CD4-positive, CD25-positive, alpha-beta regulatory T cell (primary cell): ENCODE results near the gene TENM4. TPM values are rescaled to one million over a fixed set of nuclear protein-coding genes. Genes with fewer than 3 reads are reported as not detected.
"Not testable (repeated sequence)": the region's sequence is repeated elsewhere in the genome, so short reads cannot be mapped to it uniquely, and the experiment has no call there.

Source experiments
- ATAC-seq, 2 donors: fragments of 150-1000 bp; cut with Tn5 transposase; one replicate each; pipeline ENCODE4 v1.10.0; 2021; ENCODE audit warnings: low read depth in 2 of 2, moderate number of reproducible peaks in 2 of 2, moderate library complexity in 1 of 2
- DNase-seq, 3 donors: peaks; one replicate each; pipeline versions ENCODE4 v3.0.0 to v3.0.0-alpha.2; 2012 to 2022; ENCODE audit warnings: mixed read lengths in 1 of 3
- H3K27ac ChIP-seq: one replicate; pipeline ENCODE4 v1.7.0; 2013; ENCODE audit warnings: mild to moderate bottlenecking, low read length; ENCODE audit not compliant: insufficient read depth, poor library complexity, severe bottlenecking
- H3K27me3 ChIP-seq: one replicate; pipeline ENCODE4 v1.7.0; 2013; ENCODE audit warnings: low read length; ENCODE audit not compliant: control insufficient read depth, insufficient read depth
- H3K36me3 ChIP-seq: one replicate; pipeline ENCODE4 v1.7.0; 2013; ENCODE audit warnings: mild to moderate bottlenecking, low read length, moderate library complexity; ENCODE audit not compliant: control insufficient read depth, insufficient read depth
- H3K4me1 ChIP-seq: 2 replicates; pipeline ENCODE4 v1.7.0; 2013; ENCODE audit warnings: mild to moderate bottlenecking, low read length; ENCODE audit not compliant: insufficient read depth, control insufficient read depth, poor library complexity, severe bottlenecking
- H3K4me3 ChIP-seq: one replicate; pipeline ENCODE4 v1.7.0; 2013; ENCODE audit warnings: low read depth, mild to moderate bottlenecking, low read length, moderate library complexity
- H3K9me3 ChIP-seq, 2 experiments: 1 replicate in 1 of 2; 2 replicates in 1 of 2; pipeline ENCODE4 v1.7.0; 2013; ENCODE audit warnings: low read length in 2 of 2, mild to moderate bottlenecking in 1 of 2, moderate library complexity in 1 of 2; ENCODE audit not compliant: control insufficient read depth in 2 of 2
- H3K27ac Mint-ChIP-seq, 3 donors: one replicate each; pipeline ENCODE4 v1.8.0; 2020 to 2022; ENCODE audit warnings: mild to moderate bottlenecking in 3 of 3, mixed read lengths in 3 of 3, moderate library complexity in 2 of 3
- H3K27me3 Mint-ChIP-seq: one replicate; pipeline ENCODE4 v1.8.0; 2022; ENCODE audit warnings: mild to moderate bottlenecking, mixed read lengths
- H3K36me3 Mint-ChIP-seq: one replicate; pipeline ENCODE4 v1.8.0; 2020; ENCODE audit warnings: mixed read lengths
- H3K4me1 Mint-ChIP-seq, 4 donors: one replicate each; pipeline ENCODE4 v1.8.0; 2020 to 2022; ENCODE audit warnings: mixed read lengths in 4 of 4, mild to moderate bottlenecking in 1 of 4
- H3K4me3 Mint-ChIP-seq, 4 donors: one replicate each; pipeline ENCODE4 v1.8.0; 2020 to 2022; ENCODE audit warnings: mild to moderate bottlenecking in 4 of 4, mixed read lengths in 4 of 4, moderate library complexity in 3 of 4
- H3K9me3 Mint-ChIP-seq, 7 donors: one replicate each; pipeline ENCODE4 v1.8.0; 2020 to 2022; ENCODE audit warnings: mixed read lengths in 7 of 7, mild to moderate bottlenecking in 3 of 7, moderate library complexity in 2 of 7
- polyA plus RNA-seq, 4 donors: library from polyadenylated mRNA; unstranded; fragments of 300-500 nt; fragmentation: Illumina TruSeq; gene quantifications; one replicate each; pipeline ENCODE4 v1.2.3, GENCODE V29; 2021
- total RNA-seq: library from RNA; stranded (reverse); gene quantifications from one replicate; pipeline ENCODE4 v1.2.3, GENCODE V29; 2022

TENM4 gene
- total and polyA plus RNA-seq, 5 donors from 2014 or later = 0.02 TPM; not detected in 4

DNA sequence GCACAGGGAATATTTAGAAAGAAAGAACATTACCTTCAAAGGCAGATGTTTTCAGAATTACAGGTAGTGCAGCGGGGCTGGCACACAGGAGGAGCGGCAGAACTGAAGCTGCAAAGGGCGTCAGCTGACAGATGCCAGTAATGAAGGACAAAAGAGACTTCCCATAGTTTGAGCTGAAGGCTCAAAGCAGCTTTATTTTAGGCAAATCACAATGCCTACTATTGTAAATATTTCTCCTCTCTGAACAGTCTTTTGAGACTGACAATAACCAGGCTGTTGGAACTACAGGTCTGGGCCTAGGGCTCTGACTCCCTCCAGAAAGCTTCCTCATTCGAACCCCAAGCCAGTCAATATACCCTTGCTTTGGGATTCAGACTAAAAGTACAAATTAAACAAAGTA is 609.3 kb downstream of the TENM4 start:
- Histone ChIP-seq H3K4me3 (no peak overlapping the region), H3K27me3 (no peaks in the 10 kb centered on the region), H3K27ac (no peak overlapping the region), H3K4me1 (no peaks in the 10 kb centered on the region), H3K9me3 (no peaks in the 10 kb centered on the region), H3K36me3 (no peaks in the 10 kb centered on the region)
- H3K27me3 Mint-ChIP-seq = peaks cover 3% of the 10 kb centered on the region
- no peak overlapping the region for H3K4me3 Mint-ChIP-seq
- no peak overlapping the region for H3K27ac Mint-ChIP-seq
- no peak for ATAC-seq
- H3K36me3 Mint-ChIP-seq = no peaks in the 10 kb centered on the region
- peaks cover 0 to 3% (median 0%) of the 10 kb centered on the region in 7 donors for H3K9me3 Mint-ChIP-seq
- DNase-seq = no peak
- no peaks in the 10 kb centered on the region for H3K4me1 Mint-ChIP-seq

DNA sequence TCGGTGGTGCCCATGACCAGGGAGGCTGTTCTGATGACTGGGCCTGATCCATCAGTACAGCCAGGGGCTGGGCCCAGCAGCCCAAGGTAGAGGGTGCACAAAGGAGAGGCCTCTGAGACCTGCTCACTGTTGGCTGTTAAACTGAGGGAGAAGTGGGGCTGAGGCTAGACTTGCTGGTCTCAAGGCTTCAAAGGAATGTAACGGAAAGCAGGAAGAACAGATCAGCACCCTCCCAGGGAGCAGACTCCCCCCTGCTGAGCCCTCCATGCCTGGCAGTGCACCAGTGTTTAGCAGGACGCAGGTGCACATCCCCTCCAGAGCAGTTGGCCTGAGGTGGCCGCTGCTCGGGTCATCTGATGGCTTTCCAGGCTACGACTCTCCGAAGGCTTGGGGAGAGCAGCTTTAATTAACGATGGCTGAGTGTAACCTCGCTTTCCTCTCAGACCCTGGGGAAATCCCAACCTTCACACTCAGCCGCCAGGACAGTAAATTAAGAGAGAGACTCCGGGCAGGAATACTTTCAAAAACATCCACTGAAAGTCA is 610.5 kb downstream of the TENM4 start:
- Histone ChIP-seq H3K4me3 (no peak overlapping the region), H3K27ac (no peak overlapping the region), H3K4me1 (no peaks in the 10 kb centered on the region), H3K9me3 (no peaks in the 10 kb centered on the region), H3K36me3 (no peaks in the 10 kb centered on the region), H3K27me3 (no peaks in the 10 kb centered on the region)
- ATAC-seq (no peak), DNase-seq (no peak)
- Mint-ChIP-seq H3K27me3 (no peaks in the 10 kb centered on the region), H3K4me1 (no peaks in the 10 kb centered on the region), H3K4me3 (no peak overlapping the region), H3K9me3 (peaks cover 0 to 1% (median 0%) of the 10 kb centered on the region in 7 donors), H3K36me3 (no peaks in the 10 kb centered on the region), H3K27ac (no peak overlapping the region)

GRCh38 chr11:78829146-78829545 is 611.7 kb downstream of the TENM4 start:
- no peaks in the 10 kb centered on the region for H3K4me1 Mint-ChIP-seq

GRCh38 chr11:78828676-78829075 is 612.2 kb downstream of the TENM4 start:
- Histone ChIP-seq H3K4me1 (no peaks in the 10 kb centered on the region), H3K27ac (no peak overlapping the region), H3K4me3 (no peak overlapping the region), H3K9me3 (no peaks in the 10 kb centered on the region), H3K36me3 (no peaks in the 10 kb centered on the region), H3K27me3 (no peaks in the 10 kb centered on the region)
- Mint-ChIP-seq H3K4me1 (no peaks in the 10 kb centered on the region), H3K27me3 (no peaks in the 10 kb centered on the region), H3K27ac (no peak overlapping the region), H3K4me3 (no peak overlapping the region), H3K9me3 (peaks cover 0 to 2% (median 0%) of the 10 kb centered on the region in 7 donors), H3K36me3 (no peaks in the 10 kb centered on the region)
- DNase-seq = no peak
- ATAC-seq = no peak

More at GRCh38 chr11:78829146-78829545, 611.7 kb downstream of the TENM4 start:
- no peaks in the 10 kb centered on the region for H3K27me3 Mint-ChIP-seq
- no peaks in the 10 kb centered on the region for H3K4me1 ChIP-seq
- no peak for ATAC-seq
- peak overlapping the region in 1 of 4 donors; percentile 23 for H3K4me3 Mint-ChIP-seq
- H3K4me3 ChIP-seq = no peak overlapping the region
- no peaks in the 10 kb centered on the region for H3K9me3 ChIP-seq
- H3K27ac ChIP-seq = no peak overlapping the region
- no peak for DNase-seq
- no peaks in the 10 kb centered on the region for H3K36me3 Mint-ChIP-seq
- H3K27ac Mint-ChIP-seq = no peak overlapping the region
- H3K27me3 ChIP-seq = no peaks in the 10 kb centered on the region
- peaks cover 0 to 2% (median 0%) of the 10 kb centered on the region in 7 donors for H3K9me3 Mint-ChIP-seq
- H3K36me3 ChIP-seq = no peaks in the 10 kb centered on the region

- not testable (repeated sequence) for H3K27me3 Mint-ChIP-seq, H3K27ac ChIP-seq, H3K4me1 Mint-ChIP-seq, DNase-seq, H3K36me3 Mint-ChIP-seq, ATAC-seq, H3K4me1 ChIP-seq, H3K36me3 ChIP-seq, H3K4me3 Mint-ChIP-seq, H3K4me3 ChIP-seq, H3K27me3 ChIP-seq, H3K27ac Mint-ChIP-seq, H3K9me3 ChIP-seq, H3K9me3 Mint-ChIP-seq
Observed at GRCh38 chr11:78827291-78827690, 613.5 kb downstream of the TENM4 start.

DNA sequence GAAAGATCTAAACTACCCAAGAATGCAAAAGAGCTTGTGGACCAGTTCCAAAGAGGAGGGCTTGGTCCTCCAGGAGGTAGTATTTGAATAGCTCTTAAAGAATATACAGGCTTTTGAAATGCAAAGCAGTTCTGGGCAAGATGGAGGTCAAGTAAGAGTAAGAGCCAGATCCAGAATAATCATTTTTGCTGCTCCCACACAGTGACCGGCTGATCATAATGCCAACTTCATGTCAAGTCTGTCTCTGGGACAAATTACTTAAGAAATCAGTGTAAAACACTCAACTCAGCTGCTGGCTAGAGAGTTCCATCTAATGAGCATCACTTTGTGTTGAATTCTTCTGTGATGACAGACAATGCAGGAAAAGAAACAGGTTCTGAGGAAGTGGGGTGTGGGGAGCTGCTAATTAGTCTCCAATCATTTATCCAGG is 615.2 kb downstream of the TENM4 start:
- no peak for DNase-seq
- no peak for ATAC-seq
- Histone ChIP-seq H3K9me3 (no peaks in the 10 kb centered on the region), H3K4me1 (no peaks in the 10 kb centered on the region), H3K27me3 (no peaks in the 10 kb centered on the region), H3K4me3 (no peak overlapping the region), H3K36me3 (no peaks in the 10 kb centered on the region), H3K27ac (no peak overlapping the region)
- H3K9me3 Mint-ChIP-seq = peaks cover 0 to 2% (median 0%) of the 10 kb centered on the region in 7 donors
- H3K27ac Mint-ChIP-seq = no peak overlapping the region
- H3K27me3 Mint-ChIP-seq = no peaks in the 10 kb centered on the region
- no peak overlapping the region for H3K4me3 Mint-ChIP-seq
- no peaks in the 10 kb centered on the region for H3K4me1 Mint-ChIP-seq
- H3K36me3 Mint-ChIP-seq = no peaks in the 10 kb centered on the region

- Mint-ChIP-seq H3K36me3 (no peaks in the 10 kb centered on the region), H3K9me3 (peaks cover 0 to 2% (median 0%) of the 10 kb centered on the region in 7 donors), H3K27ac (no peak overlapping the region), H3K27me3 (no peaks in the 10 kb centered on the region), H3K4me3 (no peak overlapping the region), H3K4me1 (no peaks in the 10 kb centered on the region)
- H3K4me3 ChIP-seq = no peak overlapping the region
- H3K27me3 ChIP-seq = peaks cover 3% of the 10 kb centered on the region
- ATAC-seq (no peak), DNase-seq (no peak)
- no peaks in the 10 kb centered on the region for H3K4me1 ChIP-seq
- no peaks in the 10 kb centered on the region for H3K36me3 ChIP-seq
- H3K9me3 ChIP-seq = no peaks in the 10 kb centered on the region
- H3K27ac ChIP-seq = no peak overlapping the region
Observed at GRCh38 chr11:78823588-78823987, 617.2 kb downstream of the TENM4 start.

- H3K27ac Mint-ChIP-seq = no peak overlapping the region
- Histone ChIP-seq H3K27ac (no peak overlapping the region), H3K9me3 (no peaks in the 10 kb centered on the region), H3K4me1 (no peaks in the 10 kb centered on the region), H3K27me3 (peaks cover 3% of the 10 kb centered on the region), H3K4me3 (no peak overlapping the region), H3K36me3 (no peaks in the 10 kb centered on the region)
- DNase-seq = no peak
- H3K4me1 Mint-ChIP-seq = no peaks in the 10 kb centered on the region
- no peaks in the 10 kb centered on the region for H3K36me3 Mint-ChIP-seq
- H3K4me3 Mint-ChIP-seq = no peak overlapping the region
- no peak for ATAC-seq
- peaks cover 0 to 2% (median 0%) of the 10 kb centered on the region in 7 donors for H3K9me3 Mint-ChIP-seq
- H3K27me3 Mint-ChIP-seq = no peaks in the 10 kb centered on the region
Observed at GRCh38 chr11:78822931-78823423, 617.9 kb downstream of the TENM4 start.
